GM19438 (cell line): Measurements from ENCODE around the gene XG.

Experiments
- ATAC-seq: cut with Tn5 transposase; IDR thresholded peaks from one replicate; pipeline ENCODE4 v1.9.1; 2021; ENCODE audit warnings: low read depth; ENCODE audit not compliant: unreplicated experiment

Gene XG

DNA sequence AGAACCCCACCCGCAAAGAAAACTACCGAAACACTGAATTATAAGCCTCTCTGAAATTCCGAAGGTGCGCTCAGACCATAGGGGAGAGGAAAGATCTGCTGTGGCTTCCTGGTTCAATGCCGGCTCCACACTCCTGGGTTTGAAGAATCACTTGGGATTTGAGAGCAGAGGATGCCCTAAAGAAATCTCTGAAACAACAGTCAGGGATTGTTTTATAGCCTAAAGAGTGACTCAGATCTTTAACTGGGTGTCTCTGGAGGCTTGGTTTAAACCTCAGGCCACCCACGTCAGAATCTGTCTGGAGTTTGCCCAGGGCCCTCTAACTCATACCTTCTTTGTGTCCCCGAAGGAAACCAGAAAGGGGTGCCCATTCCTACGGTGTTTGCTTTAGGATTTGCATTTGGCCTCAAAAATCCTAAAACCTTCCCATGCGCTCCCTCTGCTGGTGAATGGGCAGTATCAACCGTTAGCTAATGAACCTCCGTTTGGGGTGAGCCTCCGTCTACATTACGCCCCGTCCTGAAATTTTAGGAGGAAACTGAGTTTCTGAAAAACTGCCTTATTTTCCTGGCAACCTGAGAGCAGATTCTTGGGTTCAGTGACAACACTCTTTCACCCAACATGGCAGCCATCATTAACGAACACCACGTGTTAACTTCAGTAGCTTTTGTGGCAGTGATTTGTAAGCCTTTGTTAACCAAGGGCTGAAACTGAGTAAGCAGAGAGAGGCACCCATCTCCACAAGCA lies 60.5 kb downstream of the XG start:
- ATAC-seq: peak; percentile 83

DNA sequence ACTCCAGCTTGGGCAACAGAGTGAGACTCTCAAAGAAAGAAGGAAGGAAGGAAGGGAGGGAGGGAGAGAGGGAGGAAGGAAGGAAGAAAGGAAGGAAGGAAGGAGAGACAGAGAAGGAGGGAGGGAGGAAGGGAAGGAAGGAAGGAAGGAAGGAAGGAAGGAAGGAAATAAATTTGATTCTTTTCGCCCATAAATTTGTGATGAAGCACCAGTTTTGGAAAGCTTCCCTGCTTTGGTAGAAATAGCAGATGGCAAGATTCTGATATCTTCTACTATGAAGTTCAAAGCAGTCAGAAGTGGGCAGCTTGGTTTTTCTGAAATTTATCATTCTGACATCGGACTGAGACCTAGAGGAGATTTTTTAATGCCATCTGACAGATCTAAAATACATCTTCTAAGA lies 65.2 kb downstream of the XG start:
- no peak for ATAC-seq

DNA sequence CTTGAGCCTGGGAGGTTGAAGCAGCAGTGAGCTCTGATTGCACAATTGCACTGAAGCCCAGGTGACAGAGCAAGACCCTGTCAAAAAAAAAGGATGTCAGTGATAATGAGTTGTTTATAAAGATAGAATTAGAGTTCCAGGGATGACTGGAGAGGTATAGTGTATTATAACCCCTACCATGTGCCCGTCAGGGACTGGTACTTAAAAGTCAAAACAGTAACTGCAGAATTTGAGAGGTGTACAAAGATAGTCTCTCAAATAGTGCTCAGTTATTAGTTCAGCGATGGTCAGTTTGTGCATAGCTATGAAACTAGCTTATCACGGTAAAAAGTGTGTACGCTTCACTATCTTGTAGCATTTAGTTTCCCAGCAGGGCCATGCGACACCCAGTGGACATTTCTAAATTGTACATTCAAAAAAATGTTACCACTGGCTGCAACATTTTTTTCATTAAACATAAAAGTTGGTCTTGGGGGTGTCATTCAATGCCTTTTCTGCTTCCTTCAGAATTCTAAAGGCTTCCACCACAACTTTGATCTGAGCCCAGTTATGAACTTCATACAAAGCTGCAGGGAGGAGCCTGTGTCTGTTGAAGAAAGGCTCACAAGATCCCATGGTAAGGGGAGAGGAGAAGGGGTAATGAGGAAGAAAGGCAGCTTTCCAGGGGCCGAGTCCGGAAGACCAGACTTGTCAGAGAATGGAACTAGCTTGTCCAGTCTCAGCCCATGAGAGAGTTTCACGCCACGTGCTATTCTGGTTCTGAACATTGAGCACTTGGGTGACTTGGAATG lies 67.7 kb downstream of the XG start:
- no peak for ATAC-seq

DNA sequence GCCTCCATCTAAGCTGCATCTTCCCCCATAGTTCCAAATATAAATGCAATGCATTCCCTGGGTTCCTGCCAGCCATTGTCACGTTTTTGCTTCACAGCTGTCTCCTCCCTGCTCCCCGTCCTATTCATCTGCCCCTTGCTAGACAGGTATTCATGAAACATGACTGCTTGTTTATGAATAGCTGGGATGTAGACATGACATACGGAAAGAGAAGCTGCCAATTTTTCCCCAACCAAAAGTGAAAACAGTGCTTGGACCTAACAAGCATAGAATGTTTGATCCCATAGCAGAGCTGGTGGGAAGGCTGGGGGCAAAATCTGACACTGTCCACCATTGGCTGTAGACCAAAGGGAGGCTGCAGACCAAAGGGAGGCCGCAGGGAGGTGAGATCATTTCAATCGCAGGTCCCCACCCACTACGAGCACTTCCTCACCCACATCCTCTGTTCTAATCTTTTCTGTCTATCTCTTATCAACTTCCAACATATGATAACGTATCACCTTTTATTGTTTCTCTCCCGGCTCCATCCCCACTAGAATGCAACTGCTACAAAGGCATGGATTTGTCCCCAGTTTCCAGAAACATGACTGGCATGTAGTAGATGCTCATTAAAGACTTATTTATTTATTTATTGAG lies 68.4 kb downstream of the XG start:
- no peak for ATAC-seq

DNA sequence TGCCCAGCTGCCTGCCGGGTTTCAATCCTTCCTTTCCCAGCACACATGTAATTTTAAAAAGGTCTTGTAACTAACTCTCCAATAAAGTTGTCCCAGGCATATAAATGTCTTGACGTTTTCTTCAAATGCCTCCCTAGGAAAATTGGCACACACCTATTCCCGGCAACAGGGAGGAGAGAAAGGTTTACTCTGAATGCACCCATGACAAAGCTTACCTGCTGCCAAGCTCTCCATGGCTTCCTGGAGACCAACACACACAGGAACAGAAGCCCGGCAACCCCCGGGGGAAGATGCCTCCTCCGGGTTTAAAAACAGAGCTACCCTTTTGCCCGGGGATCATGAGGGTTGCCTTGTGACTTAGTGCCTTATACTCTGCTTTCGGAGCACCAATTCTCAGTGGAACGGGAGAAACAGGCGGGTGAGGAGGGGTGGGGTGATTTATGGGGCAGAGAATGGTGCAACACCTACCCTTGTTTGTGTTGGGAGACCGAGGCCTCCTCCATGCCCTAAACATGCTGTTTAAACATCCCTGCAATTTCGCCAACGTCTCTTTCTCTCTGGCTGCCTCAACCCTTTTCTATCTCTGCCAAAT lies 72.1 kb downstream of the XG start:
- no peak for ATAC-seq

DNA sequence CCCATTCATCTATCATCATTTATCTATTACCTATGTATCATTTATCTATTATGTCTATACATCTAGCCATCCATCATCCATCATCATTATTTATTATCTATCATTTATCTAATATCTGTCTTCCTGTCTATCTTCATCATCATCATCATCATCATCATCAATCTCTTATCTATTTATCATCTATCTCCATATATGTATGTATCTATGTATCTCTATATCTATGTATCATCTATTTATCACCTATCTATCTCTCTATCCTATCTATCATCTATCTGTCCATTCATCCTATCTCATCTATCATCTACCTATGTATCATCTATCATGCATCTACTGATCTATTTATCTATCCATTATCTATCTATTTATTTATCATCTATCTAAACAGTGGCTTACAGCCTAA lies 73.0 kb downstream of the XG start:
- no peak for ATAC-seq

DNA sequence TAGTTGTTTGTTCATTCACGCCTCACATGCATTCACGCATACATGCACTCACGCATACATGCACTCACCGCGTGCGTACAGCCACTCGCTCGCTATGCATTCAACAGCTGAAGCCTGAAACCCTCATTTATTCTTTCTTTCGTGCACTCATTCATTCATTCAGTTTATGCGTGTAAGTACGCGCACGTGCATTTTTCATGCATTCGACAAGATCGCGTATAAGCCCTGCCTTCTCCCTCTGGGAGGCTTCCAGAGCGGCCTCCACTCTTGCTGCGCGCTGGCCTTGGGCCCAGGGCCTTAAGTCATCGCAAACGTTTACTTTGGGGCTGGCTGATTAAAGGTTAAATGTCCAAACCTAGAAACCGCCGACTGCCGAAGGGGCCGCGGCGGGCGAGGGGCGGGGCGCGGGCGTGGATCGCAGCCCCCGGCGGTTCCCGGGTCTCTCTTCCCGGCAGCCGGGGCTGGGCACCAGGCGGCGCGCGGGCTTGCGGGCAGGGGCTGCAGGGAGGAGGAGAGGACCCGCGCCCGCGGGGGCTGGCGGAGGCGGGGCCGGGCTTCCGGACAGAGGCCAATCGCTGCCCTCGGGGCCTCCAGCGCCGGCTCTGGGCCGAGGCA lies 76.6 kb downstream of the XG start, which contains the start of gene GYG2:
GYG2 (plus strand) TSS at position 587 of the 615 bp plus-strand sequence. CDS start 1,259 bp downstream, outside the sequence.
- no peak for ATAC-seq

DNA sequence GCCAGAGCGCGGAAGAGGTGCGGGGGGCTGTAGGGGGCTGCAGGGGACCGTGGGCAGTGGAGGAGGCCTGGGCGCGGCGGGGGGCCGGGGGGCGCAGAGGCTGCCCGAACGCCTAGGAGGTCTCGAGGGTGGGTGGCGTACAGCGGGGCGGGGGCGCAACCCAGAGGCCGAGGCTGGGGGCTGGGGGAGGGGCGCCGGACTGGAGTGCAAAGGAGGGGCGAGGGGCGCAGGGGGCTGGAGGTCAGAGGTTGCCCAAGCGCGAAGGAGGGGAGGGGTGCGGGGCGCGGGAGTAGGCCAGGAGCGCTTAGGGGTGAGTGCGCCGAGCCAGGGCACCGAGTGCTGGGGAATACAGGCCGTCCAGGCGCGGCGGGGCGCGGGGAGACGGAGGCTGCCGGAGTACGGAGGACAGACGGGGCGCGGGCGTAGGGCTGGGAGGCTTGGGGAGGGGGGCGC lies 77.1 kb downstream of the XG start:
- no peak for ATAC-seq

DNA sequence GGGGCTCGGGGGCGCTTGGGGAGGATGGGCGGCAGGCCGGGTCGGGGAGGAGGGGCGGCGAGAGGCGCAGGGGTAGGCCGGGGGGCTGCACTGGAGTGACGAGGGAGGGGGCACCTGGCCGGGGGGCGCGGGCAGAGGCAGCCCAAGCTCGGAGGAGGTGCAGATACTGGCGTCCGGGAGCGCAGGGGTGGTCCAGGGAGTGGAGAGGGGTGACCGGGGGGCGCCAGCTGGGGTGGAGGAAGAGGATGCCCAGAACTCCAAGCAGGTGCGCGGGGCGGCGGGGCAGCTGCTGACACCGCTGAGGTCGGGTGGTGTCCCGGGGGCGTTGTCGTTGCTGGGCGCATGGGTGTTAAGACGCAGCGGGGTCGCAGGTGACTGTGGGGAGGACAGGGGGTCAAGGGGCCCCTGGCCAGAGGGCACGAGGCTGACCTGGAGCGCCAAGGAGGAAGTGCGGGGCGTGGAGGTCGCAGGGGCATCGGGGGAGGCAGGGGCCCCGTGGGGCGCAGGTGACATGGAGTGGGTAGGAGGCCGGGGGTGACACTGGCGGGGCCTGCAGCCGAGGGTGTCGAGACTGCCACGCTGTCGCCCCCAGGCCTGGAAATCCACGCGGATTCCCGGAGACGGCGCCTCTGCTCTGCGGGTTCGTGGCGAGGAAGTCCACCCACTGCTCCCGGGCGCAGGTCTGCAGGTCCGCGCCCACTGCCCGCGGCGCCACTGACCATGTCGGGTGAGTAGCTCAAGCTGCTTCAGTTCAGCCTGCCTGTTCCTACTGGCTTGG lies 77.8 kb downstream of the XG start:
- no peak for ATAC-seq

DNA sequence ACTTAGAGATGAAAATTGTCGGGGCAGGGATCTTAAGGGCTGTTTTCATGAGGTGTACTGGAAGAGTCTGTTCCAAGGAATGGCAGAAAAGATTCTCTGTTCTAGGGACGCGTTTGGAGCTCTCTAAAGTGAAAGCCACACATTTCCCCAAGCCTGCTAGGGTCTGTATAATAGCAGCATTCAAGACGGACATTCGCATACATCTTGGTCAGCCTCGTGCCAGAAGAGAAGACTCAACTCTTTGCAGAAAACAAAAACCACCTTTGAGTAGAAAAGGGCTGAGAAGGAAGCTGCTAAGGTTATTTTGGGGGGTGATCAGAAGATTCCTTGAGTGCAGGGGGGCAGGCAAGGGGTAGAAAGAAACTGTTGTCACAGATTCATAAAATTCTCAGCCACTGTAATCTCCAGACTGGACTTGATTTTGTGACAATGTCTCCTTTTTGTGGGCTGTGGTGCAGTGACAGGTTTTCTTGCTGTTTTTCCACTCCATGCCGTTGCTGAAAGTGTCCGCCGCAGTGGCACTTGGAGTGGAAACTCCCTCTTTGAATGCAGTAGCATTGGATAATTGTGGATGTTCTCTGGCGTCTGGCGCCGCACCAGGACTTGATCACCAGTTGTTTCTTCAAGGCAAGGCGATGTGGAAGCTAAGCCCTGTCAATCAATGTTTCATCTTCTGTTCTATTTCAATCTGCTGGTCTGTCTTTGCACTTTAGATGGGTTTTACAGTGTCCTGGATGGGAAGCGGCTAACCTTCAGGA lies 79.8 kb downstream of the XG start:
- no peak for ATAC-seq

DNA sequence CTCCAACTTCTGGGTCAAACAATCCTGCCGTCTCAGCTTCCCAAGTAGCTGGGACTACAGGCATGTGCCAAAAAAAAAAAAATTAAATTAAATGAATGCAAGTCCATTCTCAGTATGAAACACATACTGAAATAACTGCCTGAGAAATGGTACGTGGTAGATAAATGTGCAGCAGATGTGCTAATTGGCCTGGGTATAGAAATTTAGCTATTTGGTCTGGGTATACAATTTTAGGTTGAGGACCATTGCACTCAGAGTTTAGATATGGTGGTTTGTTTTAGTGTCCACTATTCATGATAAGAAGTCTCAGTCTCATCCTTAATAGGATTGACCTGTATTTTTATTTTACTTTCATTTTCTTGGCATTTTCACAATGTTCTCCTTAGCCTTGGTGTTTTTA lies 86.1 kb downstream of the XG start:
- ATAC-seq: no peak

DNA sequence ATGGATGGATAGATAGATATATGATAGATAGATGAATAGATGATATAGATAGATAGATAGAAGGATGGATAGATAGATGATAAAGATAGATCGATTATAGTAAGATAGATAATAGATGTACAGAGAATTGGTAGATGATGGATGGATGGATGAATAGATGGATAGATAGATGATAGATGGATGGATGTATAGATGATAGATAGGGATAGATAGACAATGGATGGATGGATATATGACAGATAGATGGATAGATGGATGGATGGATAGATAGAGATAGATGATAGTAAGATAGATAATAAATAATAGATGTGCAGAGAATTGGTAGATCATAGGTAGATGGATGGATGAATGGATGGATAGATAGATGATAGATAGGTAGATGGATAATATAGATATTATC lies 89.1 kb downstream of the XG start:
- no peak for ATAC-seq

DNA sequence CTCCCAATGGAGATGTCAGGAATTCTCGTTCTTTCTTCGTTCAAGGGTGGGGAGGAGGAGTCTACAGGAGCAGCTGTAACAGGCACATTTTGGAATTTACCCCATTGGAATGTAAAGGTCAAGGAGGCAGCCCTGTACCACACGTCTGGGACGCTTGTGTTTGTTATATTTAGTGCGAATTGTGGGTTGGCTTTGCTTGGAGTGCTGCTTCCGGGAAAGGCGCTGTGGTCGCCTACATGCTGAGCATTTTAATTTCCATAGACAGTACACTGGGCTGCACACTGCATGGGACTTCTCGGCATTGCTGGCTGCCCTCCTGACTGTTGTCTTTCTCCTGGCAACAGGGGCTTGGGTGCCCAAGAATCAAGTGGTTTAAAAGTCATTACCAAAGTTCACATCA lies 89.7 kb downstream of the XG start:
- no peak for ATAC-seq

DNA sequence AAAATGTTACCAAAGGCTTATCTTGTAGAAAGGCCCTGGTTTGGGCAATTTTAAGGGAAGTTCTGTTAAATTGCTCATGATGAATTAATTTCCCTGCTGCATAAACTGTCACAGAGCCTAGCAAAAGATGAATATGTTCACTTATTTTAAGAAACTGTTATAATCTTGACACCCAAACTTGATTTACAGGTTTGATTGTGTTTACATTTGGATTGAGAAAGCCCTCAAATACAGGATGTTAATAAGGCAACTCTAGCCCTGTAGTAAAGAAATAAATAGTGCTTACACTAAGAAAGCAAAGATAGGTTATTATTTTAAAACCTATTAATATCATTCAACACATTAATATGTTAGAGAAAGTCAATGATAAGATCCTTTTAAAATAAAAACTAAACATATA lies 95.2 kb downstream of the XG start:
- ATAC-seq: no peak

DNA sequence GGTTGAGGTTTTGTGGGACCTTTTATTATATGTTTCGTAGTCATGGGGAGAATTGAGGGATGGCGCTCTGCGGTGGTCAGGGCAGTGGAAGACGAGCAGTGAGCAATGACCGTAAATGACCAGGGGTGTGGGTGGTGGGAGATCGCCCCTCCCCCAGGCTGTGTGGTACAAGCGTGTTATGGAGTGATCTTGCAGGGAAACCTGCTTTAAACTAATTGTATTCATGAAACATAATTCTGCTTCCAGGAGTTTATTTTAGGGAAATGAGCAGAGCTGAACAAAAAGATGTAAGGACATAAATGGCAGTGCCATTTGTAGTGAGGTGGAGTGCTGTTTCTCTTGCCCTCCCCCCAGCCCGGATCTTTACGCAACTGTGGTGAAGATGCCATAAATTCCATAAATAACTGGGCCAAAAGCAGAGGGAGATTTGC lies 97.0 kb downstream of the XG start:
- ATAC-seq: no peak

DNA sequence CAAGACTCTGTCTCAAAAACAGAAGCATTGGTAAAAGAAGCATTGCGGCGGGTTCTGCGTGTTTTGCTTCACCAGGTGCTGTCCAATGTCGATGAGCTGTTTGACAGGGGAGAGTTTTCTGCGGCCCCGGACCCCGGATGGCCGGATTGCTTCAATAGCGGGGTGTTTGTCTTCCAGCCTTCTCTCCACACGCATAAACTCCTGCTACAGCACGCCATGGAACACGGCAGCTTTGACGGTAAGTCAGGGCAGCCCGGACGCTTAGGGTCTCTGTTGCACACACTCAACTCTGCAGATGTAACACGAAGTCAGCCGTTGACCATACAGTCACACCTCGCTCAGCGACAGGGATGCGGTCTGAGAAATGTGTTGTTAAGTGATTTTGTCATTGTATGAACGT lies 103.1 kb downstream of the XG start:
- no peak for ATAC-seq

DNA sequence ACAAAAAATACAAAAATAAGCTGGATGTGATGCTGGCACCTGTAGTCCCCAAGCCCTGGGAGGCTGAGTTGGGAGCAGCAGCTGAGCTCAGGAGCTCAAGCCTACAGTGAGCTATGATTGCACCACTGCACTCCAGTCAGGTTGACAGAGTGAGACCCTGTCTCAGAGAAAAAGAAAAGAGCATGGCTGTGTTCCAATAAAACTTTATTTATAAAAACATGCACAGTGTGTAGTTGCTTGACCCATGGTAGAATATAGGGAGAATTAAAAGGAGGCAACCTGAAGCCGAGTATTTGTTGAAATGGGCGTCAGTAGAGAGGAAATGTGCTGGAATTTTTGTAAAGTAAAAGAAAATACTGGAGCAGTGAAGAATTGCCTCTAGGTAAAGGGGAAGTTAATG lies 103.9 kb downstream of the XG start:
- no peak for ATAC-seq

DNA sequence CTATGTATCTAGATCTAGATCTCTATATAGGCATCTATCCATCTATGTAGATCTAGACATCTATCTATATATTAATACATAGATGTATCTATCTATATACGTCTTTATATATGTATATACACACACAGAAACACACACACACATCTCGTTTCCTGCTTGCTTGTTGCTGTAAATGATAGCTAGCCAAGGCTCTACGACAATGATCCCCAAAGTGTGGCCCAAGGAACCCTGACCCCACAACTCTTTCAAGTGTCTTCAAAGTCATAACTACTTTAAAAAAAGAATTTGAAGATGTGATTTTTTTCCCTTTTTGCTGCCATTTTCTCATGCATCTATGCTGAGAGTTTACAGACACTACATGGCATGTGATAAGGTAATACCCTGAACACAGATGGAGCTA lies 105.7 kb downstream of the XG start:
- no peak for ATAC-seq

DNA sequence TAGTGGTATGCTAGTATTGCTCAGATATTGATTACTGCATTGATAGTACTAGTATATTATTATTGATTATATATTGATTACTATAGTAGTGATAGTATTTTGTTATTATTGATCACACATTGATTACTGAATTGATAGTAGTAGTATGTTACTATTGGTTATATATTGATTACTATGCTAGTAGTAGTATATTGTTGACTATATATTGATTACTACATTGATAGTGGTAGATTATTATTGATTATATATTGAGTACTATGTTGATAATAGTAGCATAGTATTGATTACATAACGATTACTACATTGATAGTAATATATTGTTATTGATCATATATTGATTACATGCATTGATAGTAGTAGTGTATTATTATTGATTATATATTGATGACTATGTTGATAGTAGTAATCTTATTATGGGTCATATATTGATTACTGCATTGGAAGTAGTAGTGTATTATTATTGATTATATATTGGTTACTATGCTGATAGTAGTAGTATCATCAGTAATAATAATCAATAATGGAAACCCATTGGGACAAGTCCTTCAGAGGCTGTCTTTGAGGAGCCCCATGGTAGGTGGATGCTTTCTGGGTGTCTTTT lies 107.5 kb downstream of the XG start:
- no peak for ATAC-seq
